HG03571 (cell line): ENCODE data around the gene DISC1.

Source experiments
- ATAC-seq: cut with Tn5 transposase; IDR thresholded peaks from one replicate; pipeline ENCODE4 v1.9.1; 2021; ENCODE audit not compliant: unreplicated experiment

Gene DISC1

DNA sequence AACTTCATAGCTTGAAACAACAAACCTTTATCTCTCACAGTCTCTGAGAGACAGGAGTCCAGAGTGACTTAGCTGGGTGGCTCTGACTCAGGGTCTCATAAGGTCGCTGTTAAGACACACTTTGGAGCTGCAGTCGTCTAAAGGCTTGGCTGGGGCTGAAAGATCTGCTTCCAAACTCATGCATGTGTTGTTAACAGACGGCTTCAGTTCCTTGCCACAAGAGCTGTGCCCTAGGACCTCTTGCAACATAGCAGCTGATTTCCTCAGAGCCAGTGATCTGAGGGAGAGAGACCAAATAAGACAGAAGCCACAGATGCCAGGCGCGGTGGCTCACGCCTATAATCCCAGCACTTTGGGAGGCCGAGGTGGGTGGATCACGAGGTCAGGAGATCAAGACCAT lies 176.8 kb downstream of the DISC1 start:
- ATAC-seq, result no peak

DNA sequence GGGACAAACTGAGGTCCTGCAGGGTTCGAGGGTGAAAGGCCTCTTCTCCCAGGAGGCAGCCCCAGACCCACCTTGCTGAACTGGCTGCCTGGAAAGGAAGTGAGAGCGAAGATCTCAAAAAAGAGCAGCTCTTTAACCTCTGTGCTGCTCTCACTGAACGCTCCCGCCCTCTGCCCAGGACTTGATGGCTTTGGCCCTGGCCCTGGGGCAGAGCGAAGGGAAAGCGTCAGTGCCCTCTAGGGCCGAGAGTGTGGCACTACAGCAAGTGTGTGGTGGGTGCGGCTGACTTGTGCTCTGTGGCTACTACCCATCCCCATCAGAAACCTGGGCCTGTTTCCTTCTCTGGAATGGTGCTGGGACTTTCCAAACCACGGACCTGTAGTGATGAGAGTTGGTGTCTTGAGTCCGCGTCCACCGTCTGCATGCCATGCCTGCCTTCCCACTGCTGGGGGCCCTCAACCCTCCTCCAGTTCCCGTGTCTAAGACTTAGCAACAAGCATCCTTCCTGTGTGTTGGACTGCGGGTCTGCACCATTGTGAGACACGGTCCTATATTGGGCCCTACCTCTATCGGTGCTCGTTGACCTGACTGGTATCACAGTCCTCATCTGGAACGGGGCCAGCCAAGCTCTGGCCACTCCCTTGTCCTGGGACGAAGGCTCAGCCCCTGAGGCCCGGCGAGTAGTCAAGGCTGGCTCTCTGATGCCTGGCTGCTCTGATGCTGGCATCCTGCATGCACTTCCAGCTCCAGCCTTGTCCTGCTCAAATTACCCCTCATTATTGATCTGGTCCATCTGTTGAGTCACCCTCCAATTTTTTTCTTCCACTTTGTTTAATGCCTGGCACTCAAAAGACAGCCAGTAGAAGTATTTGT lies 180.3 kb downstream of the DISC1 start:
- ATAC-seq, result no peak

DNA sequence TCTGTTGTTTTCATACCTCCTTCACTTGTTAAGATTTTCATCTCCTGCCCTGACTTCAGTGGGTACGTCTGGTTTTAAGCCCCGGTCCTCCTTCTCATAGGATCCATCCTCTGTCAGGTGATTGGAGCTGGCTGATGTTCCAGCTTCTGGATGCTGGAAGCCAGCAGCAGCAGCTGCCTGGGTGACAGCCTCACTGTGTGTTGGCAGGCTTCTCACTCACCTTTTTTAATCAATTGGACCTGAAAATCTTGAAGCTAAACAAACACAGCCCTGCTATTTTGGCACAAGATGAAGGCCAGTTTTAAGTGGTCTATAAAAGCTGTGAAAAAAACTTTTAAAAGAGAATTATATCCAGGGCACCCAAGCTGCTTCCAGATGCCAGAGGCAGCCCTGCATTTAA lies 181.0 kb downstream of the DISC1 start:
- ATAC-seq, result no peak

DNA sequence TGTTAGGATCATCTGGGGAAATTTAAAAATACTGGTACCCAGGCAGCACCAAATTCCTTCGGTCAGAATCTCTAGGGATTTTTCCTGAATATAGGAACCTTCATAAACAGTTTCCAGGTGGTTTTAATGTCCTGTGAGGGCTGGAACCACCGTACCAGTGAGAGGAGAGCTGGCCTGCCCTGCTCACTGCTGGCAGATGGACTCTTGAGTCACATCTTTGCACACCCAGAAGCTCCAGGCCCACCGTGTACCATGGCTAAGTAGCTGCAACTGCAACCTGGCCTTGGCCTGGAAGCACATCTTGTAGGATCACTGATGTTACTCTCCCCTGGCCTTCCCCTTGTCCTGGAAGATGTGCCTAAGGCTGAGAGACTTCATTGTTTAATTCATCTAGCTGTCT lies 181.5 kb downstream of the DISC1 start:
- ATAC-seq, result no peak

DNA sequence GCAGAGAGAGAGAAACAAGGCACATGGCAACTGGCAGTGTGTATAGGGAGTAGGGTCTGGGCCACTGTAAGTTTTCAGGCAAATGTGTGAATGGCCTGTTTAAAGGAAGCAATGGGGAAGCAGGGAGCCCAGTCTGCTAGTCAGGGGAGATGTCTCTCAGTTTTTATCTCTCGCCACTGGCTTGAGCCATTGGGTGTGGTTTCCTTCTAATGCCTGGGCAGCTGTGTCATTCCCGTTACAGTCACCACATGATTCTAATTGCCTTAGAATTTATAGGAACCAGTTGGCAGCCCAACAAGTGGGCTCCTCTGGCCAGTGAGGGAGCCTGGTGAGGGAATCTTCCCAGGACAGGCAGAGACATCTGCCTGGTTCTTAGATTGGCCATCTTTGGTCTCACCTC lies 182.4 kb downstream of the DISC1 start:
- ATAC-seq, result no peak

DNA sequence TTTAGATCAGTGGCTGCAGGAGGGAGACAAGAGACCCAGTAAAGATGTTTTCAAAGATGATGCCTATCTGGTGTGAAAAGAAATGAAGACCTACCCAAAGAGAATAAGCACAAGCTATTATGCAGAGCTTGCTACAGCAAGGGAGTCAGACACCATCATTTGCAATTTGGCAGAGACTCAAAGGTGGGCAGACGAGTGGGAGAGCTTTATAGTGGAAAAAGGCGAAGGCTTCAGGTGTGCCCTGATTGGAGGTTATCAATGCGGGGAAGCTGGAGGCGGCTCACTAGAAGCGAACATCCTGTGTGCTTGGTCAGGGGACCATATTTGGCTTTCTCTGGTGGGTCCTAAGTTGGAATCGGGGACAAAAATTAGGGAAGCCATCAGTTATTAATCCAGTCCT lies 183.8 kb downstream of the DISC1 start:
- no peak for ATAC-seq

DNA sequence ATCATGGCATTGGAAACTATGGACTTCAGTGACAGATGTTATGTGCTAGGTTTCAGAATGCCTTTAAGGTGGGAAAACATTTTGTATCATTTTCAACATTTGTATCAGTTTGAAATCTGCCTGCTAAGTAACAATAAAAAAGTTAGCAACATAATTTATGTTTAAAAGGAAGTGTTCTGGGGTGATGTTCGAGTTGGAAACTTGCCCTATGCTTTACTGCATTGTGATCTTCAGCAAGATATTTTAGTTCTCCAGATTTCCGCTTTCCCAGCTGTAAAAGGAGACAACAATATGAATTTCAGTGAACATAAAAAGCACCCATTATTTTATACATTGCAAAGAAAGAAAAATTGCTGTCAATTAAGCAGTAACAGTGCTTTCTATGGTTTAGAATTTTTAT lies 187.4 kb downstream of the DISC1 start:
- no peak for ATAC-seq

DNA sequence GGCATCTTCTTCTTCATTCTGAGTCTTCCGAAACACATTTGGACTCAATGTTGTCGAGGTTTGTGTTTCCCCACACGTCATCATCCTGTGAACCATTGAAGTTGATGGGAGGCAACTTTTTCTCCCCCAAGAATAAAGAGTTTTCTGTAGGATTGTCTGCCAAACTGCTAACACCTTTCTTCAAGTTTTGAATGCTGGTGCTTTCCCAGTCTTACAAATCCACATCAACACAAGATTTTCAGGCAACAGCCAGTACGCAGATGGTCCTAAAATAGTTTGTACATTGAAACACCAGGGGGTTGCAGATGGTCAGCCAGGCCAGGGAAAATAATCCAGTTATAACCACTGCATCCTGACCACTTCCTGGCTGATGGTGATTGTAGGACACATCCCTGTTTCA lies 187.9 kb downstream of the DISC1 start:
- no peak for ATAC-seq

DNA sequence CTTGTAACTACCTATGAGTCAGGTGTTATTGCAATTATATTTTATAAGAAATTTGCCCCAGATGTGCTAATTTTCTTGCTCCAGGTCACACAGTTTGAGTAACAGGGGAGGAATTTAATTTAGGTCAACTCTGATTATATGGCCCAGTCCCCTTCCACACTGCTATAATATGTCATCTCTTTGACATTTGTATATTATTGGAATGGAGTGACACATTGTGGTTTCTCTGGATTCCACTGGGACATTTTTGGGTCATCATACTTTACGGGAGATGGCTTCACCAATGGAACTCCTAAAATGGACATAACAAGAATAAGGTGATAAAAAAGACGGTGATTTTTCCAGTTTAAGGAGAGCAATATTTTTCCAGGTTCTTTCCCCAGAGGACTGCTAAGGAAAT lies 191.2 kb downstream of the DISC1 start:
- ATAC-seq, result no peak

DNA sequence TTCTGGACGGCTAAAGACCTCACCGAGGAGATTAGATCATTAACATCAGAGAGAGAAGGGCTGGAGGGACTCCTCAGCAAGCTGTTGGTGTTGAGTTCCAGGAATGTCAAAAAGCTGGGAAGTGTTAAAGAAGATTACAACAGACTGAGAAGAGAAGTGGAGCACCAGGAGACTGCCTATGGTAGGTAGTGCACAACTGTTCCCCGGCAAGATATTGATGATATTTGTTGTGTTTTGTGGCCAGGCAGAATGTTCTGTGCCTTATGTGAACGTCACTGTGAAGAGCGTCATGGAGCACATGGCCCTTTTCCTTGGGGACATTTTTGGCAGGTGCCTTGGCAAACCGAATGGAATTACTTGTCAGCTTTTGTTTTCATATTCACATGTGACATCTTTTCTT lies 191.7 kb downstream of the DISC1 start:
- ATAC-seq, result no peak

DNA sequence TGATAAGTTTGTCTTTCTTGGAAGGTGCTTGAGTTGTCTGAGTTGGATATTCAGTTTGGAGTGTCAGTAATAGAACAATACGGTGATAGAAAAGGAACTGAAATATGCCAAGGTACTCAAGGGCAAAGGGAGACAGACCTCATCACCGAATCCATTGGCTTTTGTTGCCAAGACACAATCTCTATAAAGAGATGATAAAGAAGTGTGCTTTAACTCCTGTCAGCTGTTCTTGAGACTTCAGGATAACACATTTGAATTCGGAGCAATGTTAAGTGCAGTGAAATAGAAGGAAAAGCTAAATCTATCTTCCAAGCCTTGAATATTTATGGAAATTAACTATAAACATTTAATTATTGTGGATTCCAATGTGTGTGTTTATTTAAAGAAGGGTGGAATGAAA lies 194.7 kb downstream of the DISC1 start:
- ATAC-seq, result no peak

DNA sequence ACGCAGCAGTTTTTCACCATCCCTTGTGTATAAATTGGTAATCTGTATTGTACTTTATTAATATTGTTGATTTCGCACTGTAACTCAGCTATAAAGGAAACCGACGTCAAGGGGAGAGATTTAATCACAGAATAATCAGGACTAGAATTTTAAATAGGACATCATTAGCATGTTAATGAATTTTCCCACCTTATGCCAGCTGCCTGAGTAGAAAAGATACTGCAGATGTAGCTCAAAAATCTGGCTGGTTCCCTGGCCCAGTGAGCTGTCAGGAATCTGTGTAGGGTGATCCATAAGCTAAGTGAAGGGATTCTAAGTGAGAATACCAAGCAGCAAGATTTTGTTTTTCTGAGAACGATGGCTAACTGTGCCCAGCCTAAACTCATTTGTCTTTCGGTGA lies 195.5 kb downstream of the DISC1 start:
- no peak for ATAC-seq

DNA sequence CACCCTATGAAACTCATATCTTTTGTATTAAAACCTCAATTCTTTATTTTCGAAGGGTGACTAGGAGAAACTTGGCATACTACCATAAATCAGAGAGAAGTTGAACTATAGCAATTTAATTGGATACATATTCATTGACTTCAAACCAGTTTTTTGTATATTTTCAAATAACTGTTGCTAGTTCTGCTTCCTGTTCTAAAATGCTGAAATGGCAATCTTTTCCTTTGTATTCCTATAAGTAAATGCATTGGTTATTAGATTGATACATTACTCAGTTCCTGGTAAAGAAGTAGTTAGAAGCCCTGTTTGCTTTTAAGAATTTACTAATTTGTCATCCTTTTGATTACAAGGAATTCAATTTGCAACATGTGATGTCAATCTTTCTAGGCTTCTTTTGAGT lies 200.0 kb downstream of the DISC1 start:
- no peak for ATAC-seq

DNA sequence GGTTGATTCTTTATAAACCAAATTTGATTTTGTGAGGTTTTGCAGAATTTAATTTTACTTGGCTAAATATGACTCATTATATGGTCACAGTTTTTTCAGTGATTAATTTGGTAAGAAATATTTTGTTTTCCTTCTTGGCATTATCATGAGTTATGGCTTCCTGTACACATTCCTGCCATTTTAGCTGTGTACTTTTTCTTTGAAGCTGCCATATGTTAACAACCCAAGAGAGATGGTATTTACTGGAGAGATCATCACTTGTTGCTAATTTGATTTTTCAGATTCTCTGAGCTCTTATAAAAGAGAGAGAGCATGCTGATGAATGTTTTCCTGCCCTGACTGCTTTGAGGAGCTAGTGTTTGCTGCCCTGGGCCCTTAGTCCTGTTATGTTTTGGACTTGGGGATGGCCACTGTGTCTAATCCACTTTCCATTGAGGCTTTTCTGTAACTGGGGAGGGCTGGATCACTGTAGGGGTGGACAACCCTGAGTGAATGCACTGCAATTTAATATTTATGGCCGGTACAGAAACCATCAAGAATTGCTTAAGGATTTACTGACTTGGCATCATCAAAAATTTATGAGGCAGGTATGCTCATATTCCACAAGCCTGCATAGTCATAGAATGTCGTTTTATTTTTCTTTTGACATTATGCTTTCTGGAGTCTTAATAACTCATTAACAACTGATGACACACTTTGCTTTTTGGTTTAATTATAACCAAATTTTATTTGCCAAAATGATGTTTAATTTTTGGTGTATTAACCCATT lies 200.9 kb downstream of the DISC1 start:
- ATAC-seq, result no peak

DNA sequence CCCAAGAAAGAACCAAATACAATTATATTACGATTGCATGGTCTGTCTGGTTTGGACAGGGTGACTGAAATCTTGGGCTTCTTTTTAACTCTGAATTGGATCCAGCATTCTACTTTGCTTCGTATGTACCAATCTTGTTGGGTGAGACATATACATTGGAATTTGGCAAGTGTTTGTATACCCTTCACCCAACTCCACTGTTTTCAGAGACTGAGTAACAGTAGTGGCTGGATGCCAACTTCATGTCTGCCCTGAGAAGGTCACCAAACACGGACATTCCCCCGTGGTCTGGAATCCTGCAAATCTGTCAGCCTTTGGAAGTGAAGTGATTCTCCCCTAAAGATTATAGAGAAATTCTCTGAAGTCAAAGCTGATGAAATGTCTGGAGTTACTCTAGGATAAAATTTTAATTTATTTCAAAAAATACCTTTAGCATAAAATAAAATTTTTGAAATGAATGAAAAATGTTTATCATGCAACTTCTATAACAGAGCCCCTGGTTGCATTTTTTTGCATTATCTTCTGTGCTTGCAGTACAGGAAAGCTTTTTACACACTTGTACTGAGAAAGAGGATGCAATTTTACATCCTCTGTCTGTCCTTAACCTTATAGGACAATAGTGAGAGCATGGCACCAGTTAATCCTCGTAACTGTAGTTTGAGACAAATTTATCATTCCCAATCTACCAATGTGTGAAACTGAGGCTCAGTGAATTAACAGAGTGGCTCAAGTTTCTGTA lies 201.8 kb downstream of the DISC1 start:
- no peak for ATAC-seq

DNA sequence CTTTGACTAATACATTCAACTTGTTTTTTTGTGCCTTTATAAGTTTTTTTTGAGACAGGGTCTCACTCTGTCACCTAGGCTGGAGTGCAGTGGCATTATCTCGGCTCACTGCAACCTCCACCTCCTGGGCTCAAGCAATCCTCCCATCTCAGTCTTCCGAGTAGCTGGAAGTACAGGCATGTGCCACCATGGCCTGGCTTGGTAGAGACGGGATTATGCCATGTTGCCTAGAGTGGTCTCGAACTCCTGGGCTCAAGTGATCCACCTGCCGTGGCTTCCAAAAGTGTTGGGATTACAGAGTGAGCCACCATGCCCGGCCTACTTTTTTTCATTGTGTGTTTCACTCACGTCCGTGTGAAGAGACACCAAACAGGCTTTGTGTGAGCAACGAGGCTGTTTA lies 202.7 kb downstream of the DISC1 start:
- ATAC-seq, result no peak

DNA sequence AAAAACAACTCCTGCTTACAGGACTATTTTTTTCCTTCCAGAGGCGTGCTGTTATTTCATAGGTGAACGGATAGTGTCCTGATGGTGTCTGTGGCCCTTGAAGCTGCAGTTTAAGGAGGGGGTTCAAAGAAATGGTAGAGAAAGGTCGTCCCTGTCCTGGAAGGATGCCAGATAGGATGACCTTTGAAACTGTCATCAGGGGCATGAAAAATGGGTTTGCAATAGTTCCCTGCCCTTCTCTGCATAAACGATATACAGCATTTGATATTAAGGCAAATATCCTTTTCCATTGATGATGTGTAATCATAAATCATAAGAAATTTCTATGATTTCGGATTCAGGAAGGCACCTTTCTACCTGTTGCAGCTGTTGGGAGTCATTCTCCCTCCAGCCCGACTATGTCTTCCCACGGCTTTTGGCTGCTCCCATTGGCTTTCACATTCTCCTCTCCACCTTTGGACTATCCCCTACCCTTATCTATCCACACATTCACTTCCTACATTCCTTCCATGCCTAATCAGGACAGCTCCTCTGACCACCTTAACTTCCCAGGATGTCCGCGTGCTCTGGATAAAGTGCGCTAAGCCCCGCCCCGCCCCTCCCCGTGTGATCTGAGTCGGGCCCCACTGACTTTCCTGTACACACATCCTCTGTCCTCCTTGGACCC lies 209.8 kb downstream of the DISC1 start:
- ATAC-seq, result no peak

DNA sequence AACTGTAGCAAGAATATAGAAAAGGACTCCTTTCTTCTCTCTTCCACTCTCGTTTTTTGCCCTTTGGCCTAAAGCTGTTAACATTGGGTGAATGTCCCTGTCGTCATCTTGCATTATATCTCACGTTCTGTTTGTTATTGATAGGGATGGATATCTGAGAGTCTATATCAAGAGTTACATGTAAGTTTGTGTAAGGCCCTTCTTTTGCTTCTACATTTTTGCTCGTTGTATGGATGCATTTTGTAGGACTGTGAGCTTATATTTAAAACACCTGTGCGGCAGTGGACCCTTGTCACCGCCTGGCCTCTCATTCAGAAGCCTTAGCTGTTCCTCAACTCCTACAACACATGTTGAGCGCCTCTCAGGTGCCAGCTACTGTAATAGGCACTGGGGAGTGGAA lies 211.9 kb downstream of the DISC1 start:
- no peak for ATAC-seq

DNA sequence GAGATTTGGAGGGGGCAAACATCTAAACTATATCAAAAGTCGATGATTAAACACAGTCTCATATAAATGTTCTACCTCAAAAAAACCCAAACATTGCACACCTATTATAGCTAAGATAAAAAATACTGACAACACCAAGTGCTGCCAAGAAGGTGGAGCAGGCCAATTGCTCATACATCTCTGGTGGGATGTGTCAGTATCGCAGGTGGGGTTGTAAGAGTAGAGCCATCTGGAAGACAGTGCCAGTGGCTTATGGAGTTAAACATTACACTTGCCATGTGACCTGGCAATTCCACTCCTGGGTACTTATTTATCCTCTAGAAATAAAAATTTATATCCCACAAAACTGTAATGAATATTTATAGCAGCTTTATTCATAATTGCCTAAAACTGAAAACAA lies 213.4 kb downstream of the DISC1 start:
- no peak for ATAC-seq

DNA sequence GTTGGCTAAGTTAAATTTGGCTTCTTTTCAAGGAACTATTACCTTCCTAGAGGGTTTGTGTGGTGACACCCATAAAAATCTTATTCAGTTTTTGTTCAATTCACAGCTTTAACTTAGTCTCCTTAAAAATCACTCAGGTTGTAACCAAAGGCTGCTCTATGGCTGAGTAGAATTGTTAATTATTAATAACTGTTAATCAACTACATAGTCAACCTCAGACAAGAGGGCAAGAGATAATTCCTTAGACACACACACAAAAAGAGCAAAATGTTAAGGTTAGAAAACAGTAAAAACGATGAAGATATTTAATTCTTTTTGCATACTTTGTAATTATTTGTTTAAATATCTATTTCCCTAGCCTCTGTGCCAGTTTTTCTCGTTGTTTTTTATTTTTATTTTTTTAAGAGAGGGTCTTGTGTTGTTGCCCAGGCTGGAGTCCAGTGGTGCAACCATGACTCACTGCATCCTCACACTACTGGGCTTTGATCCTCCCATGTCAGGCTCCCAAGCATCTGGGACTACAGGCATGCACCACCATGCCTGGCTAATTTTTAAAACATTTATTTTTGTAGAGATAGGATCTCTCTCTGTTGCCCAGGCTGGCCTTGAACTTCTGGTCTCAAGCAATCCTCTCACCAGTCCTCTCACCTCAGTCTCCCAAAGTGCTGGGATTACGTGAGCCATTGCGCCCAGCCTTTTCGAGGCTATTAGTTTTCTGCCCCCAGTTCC lies 215.2 kb downstream of the DISC1 start:
- ATAC-seq, result no peak

DNA sequence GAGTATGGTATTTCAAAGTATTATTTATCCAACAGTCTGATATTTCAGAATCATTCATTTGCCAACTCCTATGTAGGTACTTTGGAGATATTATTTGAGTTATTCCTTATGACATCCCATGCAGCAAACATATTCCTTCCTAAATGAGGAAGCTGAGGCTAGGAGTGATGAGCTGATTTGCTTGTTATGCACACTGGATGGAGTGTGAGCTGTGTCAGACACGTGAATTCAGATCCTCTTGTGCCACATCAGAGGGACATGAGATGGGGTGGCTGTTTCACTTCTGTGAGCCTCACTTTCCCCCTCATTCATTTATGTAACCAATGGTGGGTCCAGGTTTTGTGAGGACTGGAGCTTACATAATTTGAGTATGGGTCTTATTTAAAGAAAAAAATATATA lies 215.9 kb downstream of the DISC1 start:
- ATAC-seq, result no peak
